HT-29 (cell line): ENCODE data around the gene ALOXE3. TPM values are rescaled to one million over a fixed set of nuclear protein-coding genes. Genes with fewer than 3 reads are reported as not detected.

Source experiments
- DNase-seq: peaks from one replicate; pipeline ENCODE4 v3.0.0-alpha.2; 2015; ENCODE audit warnings: low spot score
- small RNA-seq: library from RNA; depleted of rRNA; stranded (forward); fragments of <200 nt; gene quantifications from one replicate; pipeline ENCODE3, GENCODE V24; 2014
- total RNA-seq: library from RNA; depleted of rRNA; stranded (reverse); fragments of >200 nt; shearing (Covaris generic); gene quantifications from 2 replicates; pipeline ENCODE4 v1.2.3, GENCODE V29; 2014; rRNA removed

ALOXE3 gene
- total RNA-seq, 1 experiment from 2014 or later: not detected

DNA sequence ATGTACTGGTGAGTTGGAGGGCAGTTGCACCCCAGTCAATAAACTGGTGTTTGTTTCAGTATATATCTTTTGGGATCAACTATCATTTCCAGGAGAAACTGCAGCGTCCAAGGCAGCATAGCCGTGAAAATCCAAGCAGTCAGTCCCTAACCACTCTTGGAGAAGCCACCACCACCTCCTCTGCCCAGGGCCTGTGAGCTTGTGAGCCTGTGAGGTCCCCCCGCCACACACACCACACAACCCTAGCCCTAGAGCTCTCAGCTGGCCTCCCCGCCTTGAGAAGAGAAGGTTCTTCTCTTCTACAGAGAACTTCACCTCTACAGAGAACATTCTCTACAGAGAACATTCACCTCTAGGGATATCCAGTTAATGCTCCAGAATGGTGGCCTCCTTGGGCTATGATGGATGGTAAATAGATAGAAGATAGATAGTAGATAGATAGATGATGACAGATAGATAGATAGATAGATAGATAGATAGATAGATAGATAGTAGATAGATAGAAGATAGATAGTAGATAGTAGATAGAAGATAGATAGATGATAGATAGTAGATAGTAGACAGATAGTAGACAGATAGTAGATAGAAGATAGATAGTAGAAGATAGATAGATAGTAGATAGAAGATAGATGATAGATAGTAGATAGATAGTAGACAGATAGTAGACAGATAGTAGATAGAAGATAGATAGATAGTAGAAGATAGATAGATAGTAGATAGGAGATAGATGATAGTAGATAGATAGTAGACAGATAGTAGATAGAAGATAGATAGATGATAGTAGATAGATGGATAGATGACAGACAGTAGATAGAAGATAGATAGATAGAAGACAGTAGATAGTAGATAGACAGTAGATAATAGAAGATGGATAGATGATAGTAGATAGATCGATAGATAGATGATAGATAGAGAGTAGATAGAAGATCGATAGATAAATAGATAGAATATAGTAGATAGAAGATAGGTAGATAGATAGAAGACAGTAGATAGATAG lies 65.8 kb downstream of the ALOXE3 start:
- no peak for DNase-seq

DNA sequence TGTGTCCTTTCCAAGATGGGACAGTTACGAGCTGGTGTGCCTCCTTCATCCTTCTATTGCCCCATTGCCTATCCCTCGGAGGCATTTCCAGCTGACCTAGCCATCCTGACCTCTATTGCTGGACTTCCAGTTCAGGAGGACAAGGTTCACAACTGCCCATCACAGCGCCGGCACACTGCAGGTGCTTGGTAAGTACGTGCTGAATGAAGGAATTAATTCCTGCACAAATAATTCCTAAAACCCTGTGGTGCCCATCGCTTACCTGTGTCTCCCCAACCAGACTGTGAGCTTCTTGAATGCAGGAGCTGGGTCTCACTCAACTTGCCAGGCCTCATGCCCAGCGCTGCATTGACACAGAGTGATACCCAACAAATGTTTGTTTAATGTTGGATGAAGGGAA lies 66.5 kb downstream of the ALOXE3 start:
- no peak for DNase-seq

DNA sequence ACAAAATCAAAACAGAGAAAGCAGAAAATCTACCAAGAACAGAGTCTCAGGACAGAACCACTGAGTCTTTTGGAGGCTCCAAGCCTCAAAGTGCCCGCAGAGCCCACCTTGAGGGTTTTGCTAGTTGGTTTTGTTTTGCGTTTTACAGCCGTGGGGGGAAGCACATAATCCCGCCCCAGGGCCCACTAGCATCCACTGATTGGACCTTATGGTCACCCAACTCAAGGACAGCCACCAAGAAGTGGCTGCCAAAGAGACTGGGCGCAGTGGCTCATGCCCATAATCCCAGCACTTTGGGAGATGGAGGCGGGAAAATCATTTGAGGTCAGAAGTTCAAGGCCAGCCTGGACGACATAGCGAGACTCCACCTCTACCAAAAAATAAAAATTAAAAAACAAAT lies 69.6 kb downstream of the ALOXE3 start:
- DNase-seq: no peak

DNA sequence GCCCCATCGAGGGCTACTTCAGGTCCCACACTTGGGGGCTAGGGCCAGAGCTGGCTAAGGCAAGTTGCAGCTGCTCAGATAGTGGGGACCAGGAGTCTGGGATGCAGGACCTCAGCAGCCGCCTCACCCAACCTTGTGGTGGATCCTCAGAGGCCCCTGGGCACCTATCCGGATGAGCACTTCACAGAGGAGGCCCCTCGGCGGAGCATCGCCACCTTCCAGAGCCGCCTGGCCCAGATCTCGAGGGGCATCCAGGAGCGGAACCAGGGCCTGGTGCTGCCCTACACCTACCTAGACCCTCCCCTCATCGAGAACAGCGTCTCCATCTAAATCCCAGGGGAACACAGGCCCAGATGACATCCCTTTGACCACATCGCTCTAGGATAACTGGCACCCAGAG lies 70.1 kb downstream of the ALOXE3 start:
- no peak for DNase-seq

DNA sequence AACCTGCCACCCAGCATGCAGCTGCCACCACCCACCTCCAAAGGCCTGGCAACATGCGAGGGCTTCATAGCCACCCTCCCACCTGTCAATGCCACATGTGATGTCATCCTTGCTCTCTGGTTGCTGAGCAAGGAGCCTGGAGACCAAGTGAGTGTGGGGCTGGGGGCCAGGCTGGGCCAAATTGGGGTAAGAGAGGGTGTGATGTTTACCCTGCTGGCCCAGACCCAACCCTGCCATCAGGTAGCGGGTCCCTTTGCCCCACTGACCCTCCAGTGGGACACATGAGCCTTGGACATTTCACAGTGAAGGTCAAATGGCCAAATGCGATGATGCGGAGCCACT lies 70.6 kb downstream of the ALOXE3 start:
- no peak for DNase-seq

DNA sequence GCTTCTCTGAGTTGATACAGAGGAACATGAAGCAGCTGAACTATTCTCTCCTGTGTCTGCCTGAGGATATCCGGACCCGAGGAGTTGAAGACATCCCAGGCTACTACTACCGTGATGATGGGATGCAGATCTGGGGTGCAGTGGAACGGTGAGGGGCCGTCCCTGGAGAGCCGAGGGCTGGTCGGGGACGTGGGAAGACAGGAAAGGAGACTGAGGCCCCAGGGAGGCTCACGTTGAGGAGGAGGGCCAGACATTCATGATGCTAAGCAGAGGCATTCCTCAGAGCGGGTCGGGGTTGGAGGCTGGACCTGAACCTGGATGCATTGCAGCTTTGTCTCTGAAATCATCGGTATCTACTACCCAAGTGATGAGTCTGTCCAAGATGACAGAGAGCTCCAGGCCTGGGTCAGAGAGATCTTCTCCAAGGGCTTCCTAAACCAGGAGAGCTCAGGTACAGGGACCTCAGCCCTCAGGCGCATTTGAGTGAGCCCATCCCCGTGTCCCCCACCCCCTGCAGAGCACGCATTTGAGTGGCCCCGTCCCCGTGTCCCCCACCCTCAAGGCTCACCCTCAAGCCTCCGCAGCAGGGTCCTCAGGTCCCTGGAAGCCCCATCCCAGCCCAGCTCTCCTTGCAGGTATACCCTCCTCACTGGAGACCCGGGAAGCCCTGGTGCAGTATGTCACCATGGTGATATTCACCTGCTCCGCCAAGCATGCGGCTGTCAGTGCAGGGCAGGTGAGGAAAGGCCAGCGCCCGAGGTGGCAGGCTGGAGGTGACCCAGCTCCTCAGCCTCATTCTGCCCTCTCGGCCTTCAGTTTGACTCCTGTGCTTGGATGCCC lies 71.2 kb downstream of the ALOXE3 start:
- no peak for DNase-seq

DNA sequence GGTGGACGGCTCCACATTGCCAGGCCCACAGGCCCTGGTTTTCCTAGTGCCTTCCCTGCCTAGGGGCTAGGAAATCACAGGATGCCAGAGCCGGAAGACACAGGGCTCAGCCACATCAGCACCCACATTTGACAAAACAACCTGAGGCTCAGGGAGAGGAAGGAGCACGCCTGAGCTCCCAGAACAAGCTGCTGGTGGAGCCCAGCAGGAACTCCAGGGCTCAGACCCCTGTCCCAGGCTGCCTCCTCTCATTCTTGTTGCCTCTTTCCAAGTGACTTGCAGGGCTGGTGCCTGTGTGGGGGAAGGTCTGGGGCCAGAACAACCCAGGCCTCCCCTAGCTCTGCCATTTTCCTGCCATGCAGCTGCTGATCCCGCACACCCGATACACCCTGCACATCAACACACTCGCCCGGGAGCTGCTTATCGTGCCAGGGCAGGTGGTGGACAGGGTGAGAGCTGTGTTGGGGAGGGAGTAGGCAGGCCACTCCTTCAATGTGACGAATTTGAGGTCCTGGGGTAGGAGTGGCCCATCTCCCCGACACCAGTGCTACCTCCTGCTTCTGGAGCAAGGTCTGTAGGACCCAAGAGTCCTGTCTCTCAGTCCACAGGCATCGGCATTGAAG lies 71.9 kb downstream of the ALOXE3 start:
- DNase-seq: no peak

Small RNAs within 50 kb of the gene (small RNA-seq; reads per million reads assigned to genes)
- not detected for gene MIR4314

Other genes starting within 250 kb of the ALOXE3 start
- 52.8 and 54.3 TPM in 2 replicates for gene CHD3, start 229.7 kb downstream of the ALOXE3 start, total RNA-seq
- 0.81 and 1.1 TPM in 2 replicates for gene RNF227, start 202.2 kb downstream of the ALOXE3 start, total RNA-seq
- 0.74 and 1.4 TPM in 2 replicates for gene KCNAB3, start 188.7 kb downstream of the ALOXE3 start, total RNA-seq
- 22.0 and 24.5 TPM in 2 replicates for gene TRAPPC1, start 186.6 kb downstream of the ALOXE3 start, total RNA-seq
- gene CNTROB, start 186.3 kb downstream of the ALOXE3 start, total RNA-seq: 17.3 and 24.4 TPM in 2 replicates
- gene GUCY2D, start 115.9 kb downstream of the ALOXE3 start, total RNA-seq: 0.03 TPM in 1 of 2 replicates, not detected in the other
- gene ALOX15B, start 79.5 kb downstream of the ALOXE3 start, total RNA-seq: not detected in 2 replicates
- 0.97 TPM in 1 of 2 replicates, not detected in the other for gene ALOX12B, start 30.8 kb downstream of the ALOXE3 start, total RNA-seq
- 0.61 and 0.76 TPM in 2 replicates for gene HES7, start 5.6 kb upstream of the ALOXE3 start, total RNA-seq
- gene PER1, start 33.9 kb upstream of the ALOXE3 start, total RNA-seq: 37.1 and 43.5 TPM in 2 replicates
- 4.9 and 5.8 TPM in 2 replicates for gene VAMP2, start 44.4 kb upstream of the ALOXE3 start, total RNA-seq
- 12.6 and 14.5 TPM in 2 replicates for gene TMEM107, start 57.9 kb upstream of the ALOXE3 start, total RNA-seq
- 12.4 and 12.8 TPM in 2 replicates for gene BORCS6, start 71.7 kb upstream of the ALOXE3 start, total RNA-seq
- gene AURKB, start 92.1 kb upstream of the ALOXE3 start, total RNA-seq: 75.0 and 84.9 TPM in 2 replicates
- 5.9 and 17.7 TPM in 2 replicates for gene CTC1, start 129.5 kb upstream of the ALOXE3 start, total RNA-seq
- 45.4 and 51.3 TPM in 2 replicates for gene PFAS, start 130.8 kb upstream of the ALOXE3 start, total RNA-seq
- gene RANGRF, start 170.2 kb upstream of the ALOXE3 start, total RNA-seq: 13.9 and 18.4 TPM in 2 replicates
- gene SLC25A35, start 176.9 kb upstream of the ALOXE3 start, total RNA-seq: 1.7 and 2.4 TPM in 2 replicates
- not detected in 2 replicates for gene ARHGEF15, start 191.7 kb upstream of the ALOXE3 start, total RNA-seq
- gene ODF4, start 221.3 kb upstream of the ALOXE3 start, total RNA-seq: not detected in 2 replicates